Uterus (tissue), 4 donors: ENCODE results near the gene EEF1AKMT3. TPM values are rescaled to one million over a fixed set of nuclear protein-coding genes. Genes with fewer than 3 reads are reported as not detected.

Experiments used
- DNase-seq, 2 donors: peaks; one replicate each; pipeline ENCODE4 v3.0.0-alpha.2; 2019 to 2020
- H3K27ac ChIP-seq, 2 donors: fragments of 200-600 bp; sonication (generic); 1 replicate in 1 of 2; 2 replicates in 1 of 2; pipeline ENCODE4 v1.5.1; 2016 to 2018
- H3K27me3 ChIP-seq, 2 donors: fragments of 200-600 bp; sonication (generic); one replicate each; pipeline ENCODE4 v1.5.1; 2018 to 2019; ENCODE audit warnings: control low read depth in 1 of 2
- H3K36me3 ChIP-seq, 2 donors: fragments of 200-600 bp; sonication (generic); one replicate each; pipeline ENCODE4 v1.5.1; 2019; ENCODE audit warnings: control low read depth in 1 of 2
- H3K4me1 ChIP-seq, 2 donors: fragments of 200-600 bp; sonication (generic); one replicate each; pipeline ENCODE4 v1.5.1; 2018 to 2019; ENCODE audit warnings: control low read depth in 1 of 2
- H3K4me3 ChIP-seq, 2 donors: fragments of 200-600 bp; sonication (generic); 1 replicate in 1 of 2; 2 replicates in 1 of 2; pipeline ENCODE4 v1.5.1; 2018 to 2019; ENCODE audit warnings: mild to moderate bottlenecking in 1 of 2
- H3K9me3 ChIP-seq, 2 donors: fragments of 200-600 bp; sonication (generic); one replicate each; pipeline ENCODE4 v1.5.1; 2019; ENCODE audit warnings: control low read depth in 1 of 2
- POLR2A ChIP-seq, 2 donors: fragments of 450-650 bp; IDR thresholded peaks; one replicate each; pipeline ENCODE4 v1.6.1; 2016; ENCODE audit warnings: antibody characterized with exemption in 2 of 2, mild to moderate bottlenecking in 1 of 2, moderate library complexity in 1 of 2
- intact Hi-C: fragments of 100-400 bp; cut with DNase I; formaldehyde crosslinking; loops from one replicate; pipeline ENCODE4 v1.15.1; 2023; ENCODE audit warnings: low total_unique reads
- total RNA-seq, 4 donors: library from RNA; depleted of rRNA in 3 of 4; stranded (reverse); fragments of >200 nt in 3 of 4; gene quantifications; one replicate each; pipeline versions ENCODE4 v1.1.0 to v1.2.4, GENCODE V29; 2014 to 2023
- TF ChIP-seq, protein P1 (sequence below), 4 experiments: fragments of 200-600 bp in 2 of 4; fragments of 450-650 bp in 2 of 4; sonication (generic) in 2 of 4; IDR thresholded peaks; one replicate each; pipeline ENCODE4 v1.5.1; 2016 to 2019; ENCODE audit warnings: antibody characterized with exemption in 4 of 4, mild to moderate bottlenecking in 2 of 4, moderate library complexity in 1 of 4
- donor health status: DM: yes; HTN: yes; CAD: no.

The EEF1AKMT3 gene
- total RNA-seq, 4 donors from 2014 or later, result 2.3 to 15.5 (median 11.5) TPM

- H3K4me3 ChIP-seq, result no peak overlapping the region
- TF ChIP-seq, protein P1, sequence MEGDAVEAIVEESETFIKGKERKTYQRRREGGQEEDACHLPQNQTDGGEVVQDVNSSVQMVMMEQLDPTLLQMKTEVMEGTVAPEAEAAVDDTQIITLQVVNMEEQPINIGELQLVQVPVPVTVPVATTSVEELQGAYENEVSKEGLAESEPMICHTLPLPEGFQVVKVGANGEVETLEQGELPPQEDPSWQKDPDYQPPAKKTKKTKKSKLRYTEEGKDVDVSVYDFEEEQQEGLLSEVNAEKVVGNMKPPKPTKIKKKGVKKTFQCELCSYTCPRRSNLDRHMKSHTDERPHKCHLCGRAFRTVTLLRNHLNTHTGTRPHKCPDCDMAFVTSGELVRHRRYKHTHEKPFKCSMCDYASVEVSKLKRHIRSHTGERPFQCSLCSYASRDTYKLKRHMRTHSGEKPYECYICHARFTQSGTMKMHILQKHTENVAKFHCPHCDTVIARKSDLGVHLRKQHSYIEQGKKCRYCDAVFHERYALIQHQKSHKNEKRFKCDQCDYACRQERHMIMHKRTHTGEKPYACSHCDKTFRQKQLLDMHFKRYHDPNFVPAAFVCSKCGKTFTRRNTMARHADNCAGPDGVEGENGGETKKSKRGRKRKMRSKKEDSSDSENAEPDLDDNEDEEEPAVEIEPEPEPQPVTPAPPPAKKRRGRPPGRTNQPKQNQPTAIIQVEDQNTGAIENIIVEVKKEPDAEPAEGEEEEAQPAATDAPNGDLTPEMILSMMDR (IDR thresholded peaks at IDR 0.05), result no peak
- TF ChIP-seq POLR2A (IDR thresholded peaks at IDR 0.05), result no peak
- peaks cover 0 to 14% of the 10 kb centered on the region in 2 donors for H3K4me1 ChIP-seq
- H3K9me3 ChIP-seq, result no peaks in the 10 kb centered on the region
- no peaks in the 10 kb centered on the region for H3K36me3 ChIP-seq
- DNase-seq, result no peak
- peaks cover 10 to 16% of the 10 kb centered on the region in 2 donors for H3K27me3 ChIP-seq
- H3K27ac ChIP-seq, result no peak overlapping the region
- intact Hi-C loops, result no loop called here
Observed at GRCh38 chr12:57758552-57759359, 13.7 kb upstream of the EEF1AKMT3 start.

GRCh38 chr12:57759360-57759980 is 12.9 kb upstream of the EEF1AKMT3 start:
- H3K4me1 ChIP-seq, result peaks cover 0 to 12% of the 10 kb centered on the region in 2 donors
- H3K36me3 ChIP-seq, result no peaks in the 10 kb centered on the region
- H3K4me3 ChIP-seq, result no peak overlapping the region
- no peak for DNase-seq
- H3K9me3 ChIP-seq, result no peaks in the 10 kb centered on the region
- TF ChIP-seq, protein P1 (IDR thresholded peaks at IDR 0.05), result no peak
- TF ChIP-seq POLR2A (IDR thresholded peaks at IDR 0.05), result no peak
- intact Hi-C loops, result no loop called here
- no peak overlapping the region for H3K27ac ChIP-seq
- H3K27me3 ChIP-seq, result peaks cover 15 to 23% of the 10 kb centered on the region in 2 donors

DNA sequence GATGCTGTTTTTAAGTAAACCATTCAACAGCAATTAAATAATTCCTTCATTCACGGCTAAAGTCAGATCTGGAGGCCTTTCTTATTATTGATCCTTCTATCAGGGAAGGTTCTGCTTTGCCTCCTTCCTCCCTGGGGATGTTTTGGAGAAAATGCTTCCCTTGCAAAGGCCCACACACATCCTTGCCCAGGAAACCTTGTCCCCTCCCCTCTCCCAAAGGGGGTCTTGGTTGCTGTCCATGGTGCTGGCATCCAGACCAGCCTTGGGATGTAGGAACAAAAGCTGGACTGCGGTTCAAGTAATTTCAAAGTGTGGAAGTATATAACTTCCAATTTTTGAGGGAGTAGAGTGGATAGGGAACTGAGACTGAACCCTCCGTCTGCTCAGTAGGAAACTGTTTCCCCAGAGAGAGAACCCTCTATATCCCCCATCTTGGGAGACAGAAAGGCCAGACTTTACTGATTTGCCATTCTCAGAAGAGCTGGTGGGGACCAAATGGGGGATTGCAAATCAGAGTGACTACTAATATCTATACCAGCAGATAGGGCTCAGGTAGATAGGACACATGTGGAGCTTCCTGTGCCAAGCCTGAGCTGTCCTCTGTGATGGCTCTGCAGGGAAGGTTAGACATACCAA is 11.9 kb upstream of the EEF1AKMT3 start:
- Histone ChIP-seq H3K27me3 (peaks cover 24 to 26% of the 10 kb centered on the region in 2 donors), H3K9me3 (no peaks in the 10 kb centered on the region)
- intact Hi-C loops, result no loop called here

GRCh38 chr12:57761391-57761998 is 10.9 kb upstream of the EEF1AKMT3 start:
- TF ChIP-seq, protein P1 (IDR thresholded peaks at IDR 0.05), result no peak
- TF ChIP-seq POLR2A (IDR thresholded peaks at IDR 0.05), result no peak
- H3K27me3 ChIP-seq, result peaks cover 24 to 26% of the 10 kb centered on the region in 2 donors
- H3K27ac ChIP-seq, result no peak overlapping the region
- H3K4me1 ChIP-seq, result peaks cover 0 to 13% of the 10 kb centered on the region in 2 donors
- intact Hi-C loops, result no loop called here
- no peaks in the 10 kb centered on the region for H3K9me3 ChIP-seq
- H3K36me3 ChIP-seq, result no peaks in the 10 kb centered on the region
- no peak overlapping the region for H3K4me3 ChIP-seq
- no peak for DNase-seq

More for the DNA sequence above, 11.9 kb upstream of the EEF1AKMT3 start:
- no peak overlapping the region for H3K4me3 ChIP-seq
- DNase-seq, result no peak
- H3K27ac ChIP-seq, result no peak overlapping the region
- no peaks in the 10 kb centered on the region for H3K36me3 ChIP-seq
- peaks cover 0 to 15% of the 10 kb centered on the region in 2 donors for H3K4me1 ChIP-seq
- TF ChIP-seq, protein P1 (IDR thresholded peaks at IDR 0.05), result no peak
- no peak for TF ChIP-seq POLR2A (IDR thresholded peaks at IDR 0.05)
